ENCODE measurements around the gene SPRR1A.

GRCh38 chr1:152957561-152957960, 26.3 kb upstream of the SPRR1A start:
- TF ChIP-seq REST (IDR thresholded peaks at IDR 0.05; ENCODE audit: insufficient read depth in 1 of 2, low read depth in 2 of 2, low read length in 2 of 2) (no peak), POLR2AphosphoS5 (IDR thresholded peaks at IDR 0.05; ENCODE audit: low read depth, low read length) (no peak), TAF1 (IDR thresholded peaks at IDR 0.05; ENCODE audit: borderline replicate concordance, insufficient read depth, low read length) (no peak), SIN3A (IDR thresholded peaks at IDR 0.05; ENCODE audit: borderline replicate concordance, insufficient read depth, low read length) (no peak), FOXP2 (optimal IDR thresholded peaks at IDR 0.05; ENCODE audit: borderline replicate concordance, extremely low read depth, extremely low read length, insufficient read depth) (no peak)

Measured in PFSK-1 (cell line).